ENCODE results near the gene SLC43A1. TPM values are rescaled to one million over a fixed set of nuclear protein-coding genes. Genes with fewer than 3 reads are reported as not detected.

SLC43A1 gene
- total RNA-seq, 6 donors from 2014 or later = 7.1 to 72.3 (median 13.9) TPM

- WGBS, 2 donors = 10 to 11% methylated on average over 32 to 37 of the region's 50 CpGs
These were observed 54.4 kb downstream of the SLC43A1 start for GRCh38 chr11:57460758-57461749.

GRCh38 chr11:57460022-57460757 is 55.3 kb downstream of the SLC43A1 start, which contains the start of gene RTN4RL2:
RTN4RL2 (plus strand) TSS chr11:57460528; CDS start chr11:57460866, 338 bp downstream.
- peak within 1 kb of the TSS; percentile 22 to 56 (median 50) for H3K4me3 ChIP-seq
- DNase-seq (peak in 1 of 2 donors; percentile 91), ATAC-seq (ENCODE audit: low FRiP score in 2 of 2) (peak in 1 of 2 donors; percentile 61)
- H3K27ac ChIP-seq = no peak within 1 kb of the TSS
- H3K4me1 ChIP-seq = peaks cover 39 to 44% (median 40%) of the 10 kb centered on the region in 4 donors
- H3K9me3 ChIP-seq = no peaks in the 10 kb centered on the region
- H3K36me3 ChIP-seq = no peaks in the 10 kb centered on the region
- H3K27me3 ChIP-seq = peaks cover 0 to 38% (median 15%) of the 10 kb centered on the region in 4 donors
- 1% methylated on average over 19 to 36 of the region's 66 CpGs for WGBS, 2 donors
- TF ChIP-seq POLR2A (IDR thresholded peaks at IDR 0.05) (no peak), CTCF (IDR thresholded peaks at IDR 0.05) (peak in 2 of 6 experiments; percentile 10 to 24)

More at GRCh38 chr11:57460758-57461749, 54.4 kb downstream of the SLC43A1 start:
- no peak for ATAC-seq (ENCODE audit: low FRiP score in 2 of 2)
- peaks cover 39 to 44% (median 40%) of the 10 kb centered on the region in 4 donors for H3K4me1 ChIP-seq
- H3K27ac ChIP-seq = no peak overlapping the region
- peak overlapping the region; percentile 22 to 56 (median 50) for H3K4me3 ChIP-seq
- DNase-seq = peak in 1 of 2 donors; percentile 89
- H3K27me3 ChIP-seq = peaks cover 0 to 38% (median 15%) of the 10 kb centered on the region in 4 donors
- H3K36me3 ChIP-seq = no peaks in the 10 kb centered on the region
- TF ChIP-seq POLR2AphosphoS5 (IDR thresholded peaks at IDR 0.05) = no peak
- TF ChIP-seq POLR2A (IDR thresholded peaks at IDR 0.05) = no peak
- TF ChIP-seq EP300 (IDR thresholded peaks at IDR 0.05) = no peak
- TF ChIP-seq CTCF (IDR thresholded peaks at IDR 0.05) = no peak
- no peaks in the 10 kb centered on the region for H3K9me3 ChIP-seq

- Histone ChIP-seq H3K4me1 (peaks cover 39 to 44% (median 40%) of the 10 kb centered on the region in 4 donors), H3K27me3 (peaks cover 0 to 38% (median 15%) of the 10 kb centered on the region in 4 donors), H3K9me3 (no peaks in the 10 kb centered on the region), H3K4me3 (peak overlapping the region in 3 of 4 donors; percentile 47 to 56 (median 53)), H3K27ac (peak overlapping the region in 1 of 4 donors; percentile 31), H3K36me3 (no peaks in the 10 kb centered on the region)
- TF ChIP-seq POLR2A (IDR thresholded peaks at IDR 0.05) = no peak
- TF ChIP-seq POLR2AphosphoS5 (IDR thresholded peaks at IDR 0.05) = no peak
- TF ChIP-seq CTCF (IDR thresholded peaks at IDR 0.05) = no peak
- no peak for TF ChIP-seq EP300 (IDR thresholded peaks at IDR 0.05)
- 2 to 3% methylated on average over 31 to 39 of the region's 62 CpGs for WGBS, 2 donors
- DNase-seq (peak in 1 of 2 donors; percentile 89), ATAC-seq (ENCODE audit: low FRiP score in 2 of 2) (peak; percentile 5 to 14)
These were observed 56.1 kb downstream of the SLC43A1 start for GRCh38 chr11:57459164-57460021.
